Measurements from ENCODE around the gene TMEM209. TPM values are rescaled to one million over a fixed set of nuclear protein-coding genes. Genes with fewer than 3 reads are reported as not detected.
"Not testable (repeated sequence)": the region's sequence is repeated elsewhere in the genome, so short reads cannot be mapped to it uniquely, and the experiment has no call there.

Gene TMEM209
- total RNA-seq, 4 donors from 2014 or later = 8.7 to 15.0 (median 12.6) TPM

- Histone ChIP-seq H3K27ac (no peak overlapping the region), H3K27me3 (no peaks in the 10 kb centered on the region), H3K4me3 (no peak overlapping the region), H3K4me1 (no peaks in the 10 kb centered on the region), H3K9me3 (no peaks in the 10 kb centered on the region), H3K36me3 (no peaks in the 10 kb centered on the region)
- DNase-seq (ENCODE audit: low spot score in 2 of 2) = no peak
- 87% methylated on average over 7 of the region's 7 CpGs for WGBS
- TF ChIP-seq EP300 (IDR thresholded peaks at IDR 0.05) (no peak), POLR2A (IDR thresholded peaks at IDR 0.05) (no peak), POLR2AphosphoS5 (IDR thresholded peaks at IDR 0.05) (no peak)
- TF ChIP-seq, protein P1, sequence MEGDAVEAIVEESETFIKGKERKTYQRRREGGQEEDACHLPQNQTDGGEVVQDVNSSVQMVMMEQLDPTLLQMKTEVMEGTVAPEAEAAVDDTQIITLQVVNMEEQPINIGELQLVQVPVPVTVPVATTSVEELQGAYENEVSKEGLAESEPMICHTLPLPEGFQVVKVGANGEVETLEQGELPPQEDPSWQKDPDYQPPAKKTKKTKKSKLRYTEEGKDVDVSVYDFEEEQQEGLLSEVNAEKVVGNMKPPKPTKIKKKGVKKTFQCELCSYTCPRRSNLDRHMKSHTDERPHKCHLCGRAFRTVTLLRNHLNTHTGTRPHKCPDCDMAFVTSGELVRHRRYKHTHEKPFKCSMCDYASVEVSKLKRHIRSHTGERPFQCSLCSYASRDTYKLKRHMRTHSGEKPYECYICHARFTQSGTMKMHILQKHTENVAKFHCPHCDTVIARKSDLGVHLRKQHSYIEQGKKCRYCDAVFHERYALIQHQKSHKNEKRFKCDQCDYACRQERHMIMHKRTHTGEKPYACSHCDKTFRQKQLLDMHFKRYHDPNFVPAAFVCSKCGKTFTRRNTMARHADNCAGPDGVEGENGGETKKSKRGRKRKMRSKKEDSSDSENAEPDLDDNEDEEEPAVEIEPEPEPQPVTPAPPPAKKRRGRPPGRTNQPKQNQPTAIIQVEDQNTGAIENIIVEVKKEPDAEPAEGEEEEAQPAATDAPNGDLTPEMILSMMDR (IDR thresholded peaks at IDR 0.05) = no peak
Observed at GRCh38 chr7:130228840-130229502, 23.8 kb upstream of the TMEM209 start.

- no peak for TF ChIP-seq POLR2A (IDR thresholded peaks at IDR 0.05)
- TF ChIP-seq, protein P1 (IDR thresholded peaks at IDR 0.05) = no peak
- no peak for TF ChIP-seq EP300 (IDR thresholded peaks at IDR 0.05)
- TF ChIP-seq POLR2AphosphoS5 (IDR thresholded peaks at IDR 0.05) = no peak
- H3K4me3 ChIP-seq = no peak overlapping the region
- no peak for DNase-seq (ENCODE audit: low spot score in 2 of 2)
- no peak overlapping the region for H3K27ac ChIP-seq
- H3K9me3 ChIP-seq = no peaks in the 10 kb centered on the region
- WGBS = 57% methylated on average over 1 of the region's 1 CpG
- no peaks in the 10 kb centered on the region for H3K36me3 ChIP-seq
- no peaks in the 10 kb centered on the region for H3K4me1 ChIP-seq
- H3K27me3 ChIP-seq = no peaks in the 10 kb centered on the region
Observed at GRCh38 chr7:130227883-130228575, 22.8 kb upstream of the TMEM209 start.

GRCh38 chr7:130226333-130226732 is 21.1 kb upstream of the TMEM209 start:
- 94% methylated on average over 1 of the region's 1 CpG for WGBS
- Histone ChIP-seq H3K27ac (no peak overlapping the region), H3K4me1 (no peaks in the 10 kb centered on the region), H3K27me3 (no peaks in the 10 kb centered on the region), H3K36me3 (no peaks in the 10 kb centered on the region), H3K9me3 (no peaks in the 10 kb centered on the region), H3K4me3 (no peak overlapping the region)
- no peak for DNase-seq (ENCODE audit: low spot score in 2 of 2)
- TF ChIP-seq POLR2AphosphoS5 (IDR thresholded peaks at IDR 0.05) (no peak), EP300 (IDR thresholded peaks at IDR 0.05) (no peak), POLR2A (IDR thresholded peaks at IDR 0.05) (no peak)
- TF ChIP-seq, protein P1 (IDR thresholded peaks at IDR 0.05) = no peak

- H3K9me3 ChIP-seq; H3K27me3 ChIP-seq; H3K4me1 ChIP-seq; H3K36me3 ChIP-seq; H3K4me3 ChIP-seq; H3K27ac ChIP-seq; DNase-seq (ENCODE audit: low spot score in 2 of 2): not testable (repeated sequence)
- 60% methylated on average over 3 of the region's 3 CpGs for WGBS
Observed at GRCh38 chr7:130224923-130225322, 19.7 kb upstream of the TMEM209 start.

DNA sequence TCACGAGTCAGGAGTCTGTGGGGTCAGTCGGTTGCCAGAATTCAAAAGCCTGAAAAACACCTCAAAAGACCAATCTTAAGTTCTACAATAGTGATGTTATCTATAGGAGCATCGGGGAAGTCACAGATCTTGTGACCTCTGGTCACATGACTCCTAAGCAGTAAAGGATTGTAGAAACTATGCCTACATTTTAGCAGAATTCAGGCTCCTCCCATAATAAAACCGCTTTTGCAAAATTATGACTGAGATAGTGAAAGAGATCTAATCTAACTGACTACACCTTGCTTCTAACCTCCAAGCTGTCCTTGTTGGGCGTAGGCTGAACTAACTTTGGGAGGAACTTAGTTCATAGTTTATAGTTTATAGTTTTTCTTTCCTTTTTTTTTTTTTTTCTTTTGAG is 19.0 kb upstream of the TMEM209 start:
- no peaks in the 10 kb centered on the region for H3K9me3 ChIP-seq
- no peak for DNase-seq (ENCODE audit: low spot score in 2 of 2)
- H3K36me3 ChIP-seq = no peaks in the 10 kb centered on the region
- H3K4me3 ChIP-seq = no peak overlapping the region
- H3K27me3 ChIP-seq = no peaks in the 10 kb centered on the region
- no peak for TF ChIP-seq EP300 (IDR thresholded peaks at IDR 0.05)
- TF ChIP-seq, protein P1 (IDR thresholded peaks at IDR 0.05) = no peak
- TF ChIP-seq POLR2AphosphoS5 (IDR thresholded peaks at IDR 0.05) = no peak
- no peak for TF ChIP-seq POLR2A (IDR thresholded peaks at IDR 0.05)
- 87% methylated on average over 5 of the region's 5 CpGs for WGBS
- H3K27ac ChIP-seq = no peak overlapping the region
- no peaks in the 10 kb centered on the region for H3K4me1 ChIP-seq
